Measurements from ENCODE around the gene FTH1.
A peak's percentile ranks its signal among the peaks of the same experiment; 100 is the strongest.
"Not testable (repeated sequence)": the region's sequence is repeated elsewhere in the genome, so short reads cannot be mapped to it uniquely, and the experiment has no call there.

The FTH1 gene

GRCh38 chr11:62011881-62012280, 44.4 kb upstream of the FTH1 start:
- in situ Hi-C loops (cut with HindIII; ENCODE audit: low pct_ligation_motif_present, low sequenced_read_pairs): no loop called here
- Histone ChIP-seq H3K27ac (no peak overlapping the region), H3K36me3 (replicated peaks) (no peaks in the 10 kb centered on the region), H3K27me3 (replicated peaks) (no peaks in the 10 kb centered on the region), H3K4me3 (ENCODE audit: low read depth, low read length) (no peak overlapping the region)
- no peak for TF ChIP-seq CTCF (IDR thresholded peaks at IDR 0.05; ENCODE audit: low read depth, low read length, missing control alignments)
- no peak for DNase-seq

GRCh38 chr11:62010935-62011528, 43.6 kb upstream of the FTH1 start:
- in situ Hi-C loops (cut with HindIII; ENCODE audit: low pct_ligation_motif_present, low sequenced_read_pairs): no loop called here
- Histone ChIP-seq H3K4me3 (ENCODE audit: low read depth, low read length) (no peak overlapping the region), H3K27ac (no peak overlapping the region), H3K36me3 (replicated peaks) (no peaks in the 10 kb centered on the region), H3K27me3 (replicated peaks) (no peaks in the 10 kb centered on the region)
- TF ChIP-seq CTCF (IDR thresholded peaks at IDR 0.05; ENCODE audit: low read depth, low read length, missing control alignments): no peak
- no peak for DNase-seq

- in situ Hi-C loops (cut with HindIII; ENCODE audit: low pct_ligation_motif_present, low sequenced_read_pairs): no loop called here
- Histone ChIP-seq H3K27me3 (replicated peaks) (no peaks in the 10 kb centered on the region), H3K4me3 (ENCODE audit: low read depth, low read length) (no peak overlapping the region), H3K27ac (no peak overlapping the region), H3K36me3 (replicated peaks) (no peaks in the 10 kb centered on the region)
- TF ChIP-seq CTCF (IDR thresholded peaks at IDR 0.05; ENCODE audit: low read depth, low read length, missing control alignments): no peak
- no peak for DNase-seq
Measured at GRCh38 chr11:62008193-62008592, 40.8 kb upstream of the FTH1 start.

- Histone ChIP-seq H3K27me3 (replicated peaks) (no peaks in the 10 kb centered on the region), H3K27ac (no peak overlapping the region), H3K36me3 (replicated peaks) (no peaks in the 10 kb centered on the region), H3K4me3 (ENCODE audit: low read depth, low read length) (no peak overlapping the region)
- DNase-seq: peak; percentile 56
- in situ Hi-C loops (cut with HindIII; ENCODE audit: low pct_ligation_motif_present, low sequenced_read_pairs): no loop called here
- TF ChIP-seq CTCF (IDR thresholded peaks at IDR 0.05; ENCODE audit: low read depth, low read length, missing control alignments): no peak
Measured at GRCh38 chr11:62004473-62004872, 37.0 kb upstream of the FTH1 start.

GRCh38 chr11:62002283-62002682, 34.8 kb upstream of the FTH1 start:
- H3K27ac ChIP-seq; H3K27me3 ChIP-seq (replicated peaks); H3K4me3 ChIP-seq (ENCODE audit: low read depth, low read length); DNase-seq; H3K36me3 ChIP-seq (replicated peaks); in situ Hi-C loops (cut with HindIII; ENCODE audit: low pct_ligation_motif_present, low sequenced_read_pairs): not testable (repeated sequence)

DNA sequence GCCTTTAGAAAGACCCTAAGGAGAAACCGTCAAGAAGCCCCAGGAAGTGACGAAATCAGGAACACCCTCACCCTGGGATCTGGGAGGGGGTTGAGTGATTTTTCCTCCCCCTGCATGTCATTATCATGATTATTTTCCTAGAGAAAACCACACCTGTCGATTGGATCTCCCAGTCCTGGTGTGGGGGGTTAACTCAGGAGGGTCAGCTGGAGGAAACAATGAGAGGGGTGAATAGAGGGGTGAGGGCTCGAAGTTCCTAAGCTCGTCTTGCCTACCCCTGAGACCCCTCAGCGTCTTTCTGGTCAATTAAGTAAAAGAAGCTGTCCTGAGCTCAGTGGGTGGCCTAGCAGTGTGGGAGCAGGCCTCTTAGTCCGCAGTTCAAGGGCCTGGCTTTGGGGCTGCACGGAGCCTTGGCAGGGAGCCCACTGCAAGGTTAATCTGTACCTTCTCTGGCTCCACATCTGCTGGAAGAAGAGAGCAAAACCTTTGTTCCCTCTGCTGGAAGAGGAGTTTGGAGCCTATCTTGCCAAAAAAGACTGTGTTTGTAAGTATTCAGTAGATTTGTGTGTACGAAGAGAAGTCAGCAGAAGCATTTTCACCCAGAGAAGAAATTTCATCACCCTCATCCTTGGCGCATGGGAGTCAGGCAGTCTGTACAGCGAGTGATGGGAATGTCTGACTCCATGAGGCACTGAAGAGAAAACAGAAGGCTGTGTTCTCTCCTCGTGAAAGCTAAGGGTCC, 34.2 kb upstream of the FTH1 start:
- Histone ChIP-seq H3K36me3 (replicated peaks) (no peaks in the 10 kb centered on the region), H3K4me3 (ENCODE audit: low read depth, low read length) (no peak overlapping the region), H3K27me3 (replicated peaks) (no peaks in the 10 kb centered on the region), H3K27ac (no peak overlapping the region)
- in situ Hi-C loops (cut with HindIII; ENCODE audit: low pct_ligation_motif_present, low sequenced_read_pairs): no loop called here
- no peak for TF ChIP-seq CTCF (IDR thresholded peaks at IDR 0.05; ENCODE audit: low read depth, low read length, missing control alignments)
- no peak for DNase-seq
